KMS-11 (cell line): ENCODE data around the gene ANKFY1.

Source experiments
- H2AFZ ChIP-seq: fragments of 200-600 bp; sonication (generic); 2 replicates; pipeline ENCODE4 v1.6.1; 2016; ENCODE audit warnings: antibody characterized with exemption, mixed run types, low read depth
- H3K27ac ChIP-seq: fragments of 200-600 bp; sonication (generic); 2 replicates; pipeline ENCODE4 v1.6.1; 2016; ENCODE audit warnings: mild to moderate bottlenecking, mixed run types
- H3K27me3 ChIP-seq: fragments of 200-600 bp; sonication (generic); 2 replicates; pipeline ENCODE4 v1.6.1; 2017; ENCODE audit warnings: mild to moderate bottlenecking, low read depth, mixed run types, moderate library complexity; ENCODE audit not compliant: insufficient read depth
- H3K36me3 ChIP-seq: fragments of 200-600 bp; sonication (generic); 2 replicates; pipeline ENCODE4 v1.6.1; 2017; ENCODE audit warnings: mild to moderate bottlenecking, mixed run types; ENCODE audit not compliant: insufficient read depth
- H3K4me1 ChIP-seq: fragments of 200-600 bp; sonication (generic); 2 replicates; pipeline ENCODE4 v1.6.1; 2016; ENCODE audit warnings: mild to moderate bottlenecking, low read depth, mixed run types; ENCODE audit not compliant: poor library complexity, severe bottlenecking
- H3K4me2 ChIP-seq: fragments of 200-600 bp; sonication (generic); 2 replicates; pipeline ENCODE4 v1.7.0; 2016; ENCODE audit warnings: mild to moderate bottlenecking, mixed run types
- H3K4me3 ChIP-seq: fragments of 200-600 bp; sonication (generic); IDR thresholded peaks from 2 replicates; pipeline ENCODE4 v1.6.1; 2017; ENCODE audit warnings: low read depth, low read length, mixed read lengths; ENCODE audit not compliant: insufficient read depth
- H3K79me2 ChIP-seq: fragments of 200-600 bp; sonication (generic); 2 replicates; pipeline ENCODE4 v1.6.1; 2016; ENCODE audit warnings: low read depth, mixed run types; ENCODE audit not compliant: insufficient read depth
- H3K9ac ChIP-seq: fragments of 200-600 bp; sonication (generic); 2 replicates; pipeline ENCODE4 v1.6.1; 2016; ENCODE audit warnings: mild to moderate bottlenecking, mixed run types
- H4K20me1 ChIP-seq: fragments of 200-600 bp; sonication (generic); 2 replicates; pipeline ENCODE4 v1.6.1; 2016; ENCODE audit warnings: mild to moderate bottlenecking, mixed run types; ENCODE audit not compliant: insufficient read depth
- TF ChIP-seq, protein P1 (sequence below): fragments of 200-600 bp; sonication (generic); conservative IDR thresholded peaks from 2 replicates; pipeline ENCODE4 v1.6.1; 2017; ENCODE audit warnings: low read depth, mild to moderate bottlenecking, antibody characterized with exemption, low read length, moderate library complexity, mixed read lengths

ANKFY1 gene

GRCh38 chr17:4263282-4264215, at the start of gene ANKFY1:
Gene ANKFY1, minus strand, starts transcription at chr17:4263979. Its CDS starts 38 bp downstream, at chr17:4263941.
- H3K4me1 ChIP-seq = peaks cover 10% of the 10 kb centered on the region
- H4K20me1 ChIP-seq = no peaks in the 10 kb centered on the region
- H3K27ac ChIP-seq = peak within 1 kb of the TSS; percentile 57
- H2AFZ ChIP-seq = peak within 1 kb of the TSS; percentile 56
- H3K9ac ChIP-seq = peak within 1 kb of the TSS; percentile 78
- no peaks in the 10 kb centered on the region for H3K27me3 ChIP-seq
- H3K36me3 ChIP-seq = no peaks in the 10 kb centered on the region
- H3K4me3 ChIP-seq = no peak within 1 kb of the TSS
- peaks cover 48% of the 10 kb centered on the region for H3K79me2 ChIP-seq
- TF ChIP-seq, protein P1, sequence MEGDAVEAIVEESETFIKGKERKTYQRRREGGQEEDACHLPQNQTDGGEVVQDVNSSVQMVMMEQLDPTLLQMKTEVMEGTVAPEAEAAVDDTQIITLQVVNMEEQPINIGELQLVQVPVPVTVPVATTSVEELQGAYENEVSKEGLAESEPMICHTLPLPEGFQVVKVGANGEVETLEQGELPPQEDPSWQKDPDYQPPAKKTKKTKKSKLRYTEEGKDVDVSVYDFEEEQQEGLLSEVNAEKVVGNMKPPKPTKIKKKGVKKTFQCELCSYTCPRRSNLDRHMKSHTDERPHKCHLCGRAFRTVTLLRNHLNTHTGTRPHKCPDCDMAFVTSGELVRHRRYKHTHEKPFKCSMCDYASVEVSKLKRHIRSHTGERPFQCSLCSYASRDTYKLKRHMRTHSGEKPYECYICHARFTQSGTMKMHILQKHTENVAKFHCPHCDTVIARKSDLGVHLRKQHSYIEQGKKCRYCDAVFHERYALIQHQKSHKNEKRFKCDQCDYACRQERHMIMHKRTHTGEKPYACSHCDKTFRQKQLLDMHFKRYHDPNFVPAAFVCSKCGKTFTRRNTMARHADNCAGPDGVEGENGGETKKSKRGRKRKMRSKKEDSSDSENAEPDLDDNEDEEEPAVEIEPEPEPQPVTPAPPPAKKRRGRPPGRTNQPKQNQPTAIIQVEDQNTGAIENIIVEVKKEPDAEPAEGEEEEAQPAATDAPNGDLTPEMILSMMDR = no peak
- peak within 1 kb of the TSS; percentile 88 for H3K4me2 ChIP-seq

- no peaks in the 10 kb centered on the region for H3K36me3 ChIP-seq
- TF ChIP-seq, protein P1 = no peak
- H3K27me3 ChIP-seq = no peaks in the 10 kb centered on the region
- no peak overlapping the region for H3K9ac ChIP-seq
- H3K4me2 ChIP-seq = no peak overlapping the region
- H2AFZ ChIP-seq = no peak overlapping the region
- peaks cover 47% of the 10 kb centered on the region for H3K4me1 ChIP-seq
- H3K79me2 ChIP-seq = peaks cover 86% of the 10 kb centered on the region
- peaks cover 37% of the 10 kb centered on the region for H4K20me1 ChIP-seq
- H3K27ac ChIP-seq = no peak overlapping the region
- no peak overlapping the region for H3K4me3 ChIP-seq
Observed at GRCh38 chr17:4310354-4311060, 46.7 kb upstream of the ANKFY1 start.

DNA sequence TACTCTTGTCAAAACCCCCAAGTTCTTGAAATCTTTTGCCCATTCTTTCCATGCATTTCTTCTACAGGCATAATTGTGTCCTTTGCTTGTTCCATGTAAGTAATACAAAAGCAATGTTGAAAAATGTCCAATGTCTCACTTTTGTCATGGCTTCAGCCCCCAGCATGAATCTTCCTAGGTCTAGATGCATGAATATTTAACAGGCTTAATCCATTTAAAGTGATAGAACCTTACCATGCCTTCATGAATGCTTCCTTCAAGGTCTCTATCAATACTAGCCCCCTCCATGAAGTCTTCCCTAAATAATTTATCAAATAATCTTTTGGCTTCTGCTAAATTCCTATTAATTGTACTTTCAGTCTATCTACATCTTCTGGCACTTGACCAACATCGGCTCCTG, 46.1 kb upstream of the ANKFY1 start:
- no peak overlapping the region for H2AFZ ChIP-seq
- peaks cover 47% of the 10 kb centered on the region for H3K4me1 ChIP-seq
- no peaks in the 10 kb centered on the region for H3K36me3 ChIP-seq
- no peak overlapping the region for H3K4me3 ChIP-seq
- H3K79me2 ChIP-seq = peaks cover 81% of the 10 kb centered on the region
- H3K27ac ChIP-seq = no peak overlapping the region
- H3K4me2 ChIP-seq = no peak overlapping the region
- peaks cover 37% of the 10 kb centered on the region for H4K20me1 ChIP-seq
- H3K9ac ChIP-seq = no peak overlapping the region
- TF ChIP-seq, protein P1 = no peak
- H3K27me3 ChIP-seq = no peaks in the 10 kb centered on the region

DNA sequence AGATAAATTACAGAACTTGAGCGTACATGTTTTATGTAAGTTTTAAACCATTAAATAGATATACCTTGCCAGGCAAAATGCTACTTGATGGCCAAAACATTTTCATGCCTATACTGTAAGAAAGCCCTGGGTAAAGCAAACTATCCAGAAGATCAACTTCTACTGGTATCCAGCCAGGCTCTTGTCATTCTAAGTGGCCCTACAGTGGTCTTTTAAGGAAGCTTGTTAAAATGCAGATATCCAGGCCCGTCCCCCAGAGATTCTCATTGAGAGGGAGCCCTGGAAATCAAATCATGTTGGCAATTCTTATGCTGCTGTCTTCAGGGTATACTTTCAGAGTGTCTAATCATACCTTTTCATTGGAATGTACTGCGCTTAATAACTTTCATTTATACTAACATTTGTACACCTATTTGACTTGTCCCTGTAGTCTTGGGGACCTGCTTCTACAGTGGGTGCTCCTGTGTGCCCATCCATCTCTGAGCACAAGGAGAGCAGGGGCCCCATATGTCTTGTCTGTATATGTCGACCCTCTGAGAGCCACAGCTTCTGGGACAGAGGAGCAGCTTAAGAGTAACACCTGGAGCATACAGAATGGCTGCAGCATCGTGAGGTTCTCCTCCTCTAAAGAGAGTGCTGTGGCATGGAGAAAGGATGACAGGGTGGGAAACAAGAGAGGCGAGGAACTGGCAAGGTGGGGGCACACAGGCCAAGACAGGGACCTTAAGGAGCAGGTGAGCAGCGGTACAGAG, 43.6 kb upstream of the ANKFY1 start:
- Histone ChIP-seq H3K9ac (no peak overlapping the region), H2AFZ (no peak overlapping the region), H3K36me3 (no peaks in the 10 kb centered on the region), H3K4me2 (no peak overlapping the region), H4K20me1 (peaks cover 32% of the 10 kb centered on the region), H3K27ac (no peak overlapping the region), H3K4me3 (no peak overlapping the region), H3K4me1 (peaks cover 35% of the 10 kb centered on the region), H3K27me3 (no peaks in the 10 kb centered on the region), H3K79me2 (peaks cover 63% of the 10 kb centered on the region)
- TF ChIP-seq, protein P1 = no peak
